ENCODE data around the gene SYNE3.

DNA sequence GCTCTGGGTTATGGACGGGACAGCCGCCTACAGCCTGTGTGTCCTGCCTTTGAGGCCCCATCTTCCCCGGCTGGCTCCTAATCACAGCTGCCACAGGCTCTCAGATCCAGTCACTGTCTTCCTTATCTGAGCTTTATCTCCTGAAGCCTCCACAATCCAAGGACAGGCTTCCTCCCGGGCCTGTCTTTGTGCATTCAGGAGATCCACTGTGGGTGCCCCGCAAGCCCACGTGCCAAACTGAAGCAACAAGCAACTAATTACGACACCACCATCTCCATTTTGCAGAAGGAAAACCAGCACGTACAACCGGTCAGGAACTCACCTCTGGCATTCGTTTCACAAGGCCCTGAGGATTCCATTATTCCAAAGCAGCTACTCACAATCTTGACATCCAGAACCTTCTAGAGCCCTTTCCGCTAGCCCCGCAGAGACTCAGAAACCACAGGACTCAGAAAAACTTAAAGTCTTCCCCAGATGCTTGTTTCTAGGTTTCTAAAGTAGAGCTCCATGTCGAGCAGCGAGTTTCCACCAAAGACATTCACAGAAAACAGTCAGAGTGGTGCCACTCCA, 14.0 kb downstream of the SYNE3 start:
- TF ChIP-seq, protein P1, sequence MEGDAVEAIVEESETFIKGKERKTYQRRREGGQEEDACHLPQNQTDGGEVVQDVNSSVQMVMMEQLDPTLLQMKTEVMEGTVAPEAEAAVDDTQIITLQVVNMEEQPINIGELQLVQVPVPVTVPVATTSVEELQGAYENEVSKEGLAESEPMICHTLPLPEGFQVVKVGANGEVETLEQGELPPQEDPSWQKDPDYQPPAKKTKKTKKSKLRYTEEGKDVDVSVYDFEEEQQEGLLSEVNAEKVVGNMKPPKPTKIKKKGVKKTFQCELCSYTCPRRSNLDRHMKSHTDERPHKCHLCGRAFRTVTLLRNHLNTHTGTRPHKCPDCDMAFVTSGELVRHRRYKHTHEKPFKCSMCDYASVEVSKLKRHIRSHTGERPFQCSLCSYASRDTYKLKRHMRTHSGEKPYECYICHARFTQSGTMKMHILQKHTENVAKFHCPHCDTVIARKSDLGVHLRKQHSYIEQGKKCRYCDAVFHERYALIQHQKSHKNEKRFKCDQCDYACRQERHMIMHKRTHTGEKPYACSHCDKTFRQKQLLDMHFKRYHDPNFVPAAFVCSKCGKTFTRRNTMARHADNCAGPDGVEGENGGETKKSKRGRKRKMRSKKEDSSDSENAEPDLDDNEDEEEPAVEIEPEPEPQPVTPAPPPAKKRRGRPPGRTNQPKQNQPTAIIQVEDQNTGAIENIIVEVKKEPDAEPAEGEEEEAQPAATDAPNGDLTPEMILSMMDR (IDR thresholded peaks at IDR 0.05) = no peak
- no peak for TF ChIP-seq POLR2AphosphoS5 (IDR thresholded peaks at IDR 0.05; ENCODE audit: insufficient read depth in 1 of 2, low read depth in 1 of 2)

All from vagina (tissue), 2 donors.